HCT116 (cell line): Measurements from ENCODE around the gene SHISA7. TPM values are rescaled to one million over a fixed set of nuclear protein-coding genes. Genes with fewer than 3 reads are reported as not detected.
"Not testable (repeated sequence)": the region's sequence is repeated elsewhere in the genome, so short reads cannot be mapped to it uniquely, and the experiment has no call there.

Source experiments
- ATAC-seq: fragments of 200-7000 bp; cut with Tn5 transposase; 2 replicates; pipeline ENCODE4 v1.9.1; 2020; ENCODE audit warnings: mild to moderate bottlenecking, moderate library complexity
- BruUV-seq: library from RNA; stranded (reverse); fragments of 400-500 nt; replicated peaks from 2 replicates; lab custom pipeline; 2021; lab: Mats Ljungman, UMichigan
- CTCF ChIA-PET: fragments of 300-600 bp; sonication (Branson Sonifier 250); formaldehyde crosslinking; loops from one replicate; lab custom pipeline; 2021; ENCODE audit warnings: antibody characterized with exemption; lab: Charles Lee
- POLR2A ChIA-PET: fragments of 300-600, 350-600 bp; sonication (Branson Sonifier 250); formaldehyde crosslinking; loops from one replicate; lab custom pipeline; 2021; ENCODE audit warnings: antibody characterized with exemption; lab: Charles Lee
- RAD21 ChIA-PET, 2 experiments: fragments of 300-600 bp; sonication (Branson Sonifier 250); formaldehyde crosslinking; loops; one replicate each; lab custom pipeline; 2023; ENCODE audit warnings: low total read pairs in 2 of 2; ENCODE audit not compliant: uncharacterized antibody in 2 of 2, unreplicated experiment in 2 of 2, low non-redundant PET in 1 of 2; lab: Charles Lee
- DNase-seq: peaks from one replicate; pipeline ENCODE4 v3.0.0-alpha.2; 2010; ENCODE audit warnings: low read depth, low spot score
- H2AFZ ChIP-seq: fragments of 200-600 bp; shearing (Covaris generic), sonication (generic); 2 replicates; pipeline ENCODE4 v1.6.1; 2017; ENCODE audit warnings: low read depth, mixed run types, mixed read lengths, antibody characterized with exemption, low read length; ENCODE audit not compliant: poor library complexity, severe bottlenecking
- H3K27ac ChIP-seq: 2 replicates; pipeline ENCODE4 v1.5.1; 2012; ENCODE audit warnings: low read depth, low read length
- H3K27me3 ChIP-seq: fragments of 200-600 bp; sonication (generic); 2 replicates; pipeline ENCODE4 v1.6.1; 2016; ENCODE audit warnings: mixed run types, low read length, mixed read lengths; ENCODE audit not compliant: insufficient read depth
- H3K36me3 ChIP-seq, 2 experiments: fragments of 200-500 bp in 1 of 2; fragments of 200-600 bp in 1 of 2; sonication (Bioruptor generic) in 1 of 2; sonication (generic) in 1 of 2; 2 replicates each; pipeline versions ENCODE4 v1.5.1 to v1.6.1; 2014 to 2016; ENCODE audit warnings: low read length in 2 of 2, inconsistent platforms in 1 of 2, mixed read lengths in 1 of 2, mixed run types in 1 of 2; ENCODE audit not compliant: insufficient read depth in 2 of 2, control insufficient read depth in 1 of 2
- H3K4me1 ChIP-seq, 2 experiments: fragments of 200-600 bp in 1 of 2; sonication (generic) in 1 of 2; 2 replicates each; pipeline versions ENCODE4 v1.5.1 to v1.6.1; 2012 to 2017; ENCODE audit warnings: low read length in 2 of 2, inconsistent platforms in 1 of 2, mild to moderate bottlenecking in 1 of 2, mixed read lengths in 1 of 2, mixed run types in 1 of 2, moderate library complexity in 1 of 2; ENCODE audit not compliant: insufficient read depth in 2 of 2, control insufficient read depth in 1 of 2
- H3K4me2 ChIP-seq: fragments of 200-600 bp; sonication (generic); 2 replicates; pipeline ENCODE4 v1.6.1; 2017; ENCODE audit warnings: mixed run types, low read length, mixed read lengths
- H3K4me3 ChIP-seq, 2 experiments: fragments of 200-600 bp in 1 of 2; sonication (generic) in 1 of 2; replicated peaks in 1 of 2; 2 replicates each; pipeline ENCODE4 v1.5.1; 2011 to 2016; ENCODE audit warnings: low read length in 2 of 2, control low read depth in 1 of 2, low read depth in 1 of 2, mild to moderate bottlenecking in 1 of 2, mixed read lengths in 1 of 2, mixed run types in 1 of 2
- H3K79me2 ChIP-seq: fragments of 200-600 bp; sonication (generic); 2 replicates; pipeline ENCODE4 v1.6.1; 2017; ENCODE audit warnings: mild to moderate bottlenecking, mixed run types, low read length, moderate library complexity, mixed read lengths; ENCODE audit not compliant: insufficient read depth
- H3K9ac ChIP-seq: fragments of 200-600 bp; sonication (generic); 2 replicates; pipeline ENCODE4 v1.6.1; 2016; ENCODE audit warnings: low read length, mixed read lengths
- H3K9me2 ChIP-seq: fragments of 200-600 bp; sonication (generic), shearing (Covaris generic); 2 replicates; pipeline ENCODE4 v1.6.1; 2017; ENCODE audit warnings: mixed run types, mild to moderate bottlenecking, moderate library complexity; ENCODE audit not compliant: insufficient read depth
- H3K9me3 ChIP-seq, 2 experiments: fragments of 200-500 bp in 1 of 2; fragments of 200-600 bp in 1 of 2; sonication (Bioruptor generic) in 1 of 2; sonication (generic) in 1 of 2; 2 replicates each; pipeline ENCODE4 v1.6.1; 2014 to 2017; ENCODE audit warnings: low read length in 2 of 2, mixed read lengths in 2 of 2, inconsistent platforms in 1 of 2, low read depth in 1 of 2, mild to moderate bottlenecking in 1 of 2, mixed run types in 1 of 2, moderate library complexity in 1 of 2; ENCODE audit not compliant: control insufficient read depth in 1 of 2, insufficient read depth in 1 of 2
- H4K20me1 ChIP-seq: fragments of 200-600 bp; sonication (generic), shearing (Covaris generic); 2 replicates; pipeline ENCODE4 v1.6.1; 2017; ENCODE audit warnings: mixed run types, mild to moderate bottlenecking, moderate library complexity; ENCODE audit not compliant: insufficient read depth
- ATF3 ChIP-seq: IDR thresholded peaks from 2 replicates; pipeline ENCODE4 v1.6.1; 2012
- CBX3 ChIP-seq: IDR thresholded peaks from 2 replicates; pipeline ENCODE4 v1.6.1; 2012; ENCODE audit warnings: low read depth
- CEBPB ChIP-seq: IDR thresholded peaks from 2 replicates; pipeline ENCODE4 v1.6.1; 2012; ENCODE audit warnings: low read depth
- CTCF ChIP-seq, 3 experiments: fragments of 200-600 bp in 1 of 3; sonication (generic) in 1 of 3; IDR thresholded peaks in 2 of 3; conservative IDR thresholded peaks in 1 of 3; 2 replicates each; pipeline ENCODE4 v1.5.1; 2012 to 2017; ENCODE audit warnings: low read depth in 2 of 3, low read length in 2 of 3, antibody characterized with exemption in 1 of 3, borderline replicate concordance in 1 of 3, control low read depth in 1 of 3, mild to moderate bottlenecking in 1 of 3, mixed read lengths in 1 of 3, mixed run types in 1 of 3, moderate library complexity in 1 of 3; ENCODE audit not compliant: insufficient read depth in 1 of 3
- EGR1 ChIP-seq: IDR thresholded peaks from 2 replicates; pipeline ENCODE4 v1.6.1; 2012; ENCODE audit warnings: low read depth
- EZH2 ChIP-seq: fragments of 200-600 bp; sonication (generic); IDR thresholded peaks from 2 replicates; pipeline ENCODE4 v1.6.1; 2017; ENCODE audit warnings: antibody characterized with exemption, mixed run types
- EZH2phosphoT487 ChIP-seq: fragments of 200-600 bp; IDR thresholded peaks from 2 replicates; pipeline ENCODE4 v1.6.1; 2018; ENCODE audit warnings: antibody characterized with exemption, borderline replicate concordance
- FOSL1 ChIP-seq: IDR thresholded peaks from 2 replicates; pipeline ENCODE4 v1.6.1; 2012; ENCODE audit warnings: low read depth
- JUND ChIP-seq: IDR thresholded peaks from 2 replicates; pipeline ENCODE4 v1.6.1; 2012
- POLR2A ChIP-seq: IDR thresholded peaks from 2 replicates; pipeline ENCODE4 v1.7.0; 2011; ENCODE audit warnings: borderline replicate concordance; ENCODE audit not compliant: insufficient read depth, insufficient read length; ENCODE audit errors: extremely low read depth
- POLR2AphosphoS5 ChIP-seq: IDR thresholded peaks from 2 replicates; pipeline ENCODE4 v1.6.1; 2011; ENCODE audit warnings: mild to moderate bottlenecking, low read depth, low read length, moderate library complexity
- SIN3A ChIP-seq: IDR thresholded peaks from 2 replicates; pipeline ENCODE4 v1.6.1; 2012; ENCODE audit warnings: low read depth
- SP1 ChIP-seq: IDR thresholded peaks from 2 replicates; pipeline ENCODE4 v1.6.1; 2012; ENCODE audit warnings: low read depth
- SRF ChIP-seq: IDR thresholded peaks from 2 replicates; pipeline ENCODE4 v1.6.1; 2012; ENCODE audit warnings: low read depth
- TCF7L2 ChIP-seq: IDR thresholded peaks from 2 replicates; pipeline ENCODE4 v1.7.0; 2011; ENCODE audit warnings: borderline replicate concordance, inconsistent platforms; ENCODE audit not compliant: insufficient read depth, insufficient read length; ENCODE audit errors: extremely low read depth
- YY1 ChIP-seq: IDR thresholded peaks from 2 replicates; pipeline ENCODE4 v1.6.1; 2011; ENCODE audit warnings: low read length, low read depth, moderate library complexity, mild to moderate bottlenecking; ENCODE audit not compliant: insufficient replicate concordance; ENCODE audit errors: extremely low read depth
- ZFX ChIP-seq: fragments of 450-650 bp; IDR thresholded peaks from 2 replicates; pipeline ENCODE4 v1.6.1; 2017
- intact Hi-C: fragments of 100-400 bp; cut with micrococcal nuclease; formaldehyde crosslinking; loops from 2 replicates; pipeline ENCODE4 v1.10.0; 2022
- total RNA-seq: library from RNA; stranded (reverse); gene quantifications from one replicate; pipeline ENCODE4 v1.2.1, GENCODE V29; 2021; ENCODE audit not compliant: unreplicated experiment
- TF ChIP-seq, protein P1 (sequence below): IDR thresholded peaks from 2 replicates; pipeline ENCODE4 v1.6.1; 2012
- TF ChIP-seq, protein P2 (sequence below): IDR thresholded peaks from 2 replicates; pipeline ENCODE4 v1.6.1; 2011; ENCODE audit warnings: mild to moderate bottlenecking, low read length, moderate library complexity; ENCODE audit not compliant: insufficient replicate concordance; ENCODE audit errors: extremely low read depth

SHISA7 gene
- total RNA-seq, 1 experiment from 2014 or later, result not detected

- Histone ChIP-seq H3K27ac (no peak overlapping the region), H4K20me1 (no peaks in the 10 kb centered on the region), H3K79me2 (no peaks in the 10 kb centered on the region), H3K9me3 (no peaks in the 10 kb centered on the region), H3K27me3 (no peaks in the 10 kb centered on the region), H3K9ac (no peak overlapping the region), H3K4me1 (peaks cover under 1 to 2% of the 10 kb centered on the region in 2 experiments; a peak in 1 of 4 replicates), H3K4me2 (no peak overlapping the region), H3K4me3 (no peak overlapping the region), H3K9me2 (no peaks in the 10 kb centered on the region), H2AFZ (no peak overlapping the region), H3K36me3 (no peaks in the 10 kb centered on the region)
- no TSS peak for BruUV-seq
- ChIA-PET POLR2A (no interaction called here), RAD21 (no interaction called here), CTCF (no interaction called here)
- no peak for ATAC-seq
- DNase-seq, result no peak
- intact Hi-C loops, result no loop called here
- TF ChIP-seq EZH2phosphoT487 (no peak), SRF (no peak), FOSL1 (no peak), TCF7L2 (no peak), CEBPB (no peak), ATF3 (no peak), CTCF (IDR thresholded peaks at IDR 0.05 in 2 of 3, conservative IDR thresholded peaks at IDR 0.05 in 1 of 3; ENCODE audit: borderline replicate concordance in 1 of 3, insufficient read depth in 1 of 3, low read depth in 2 of 3, low read length in 2 of 3) (no peak), JUND (no peak), SP1 (no peak), POLR2AphosphoS5 (no peak), EGR1 (no peak), POLR2A (no peak), EZH2 (no peak), CBX3 (no peak), YY1 (no peak), ZFX (no peak), SIN3A (no peak)
- TF ChIP-seq, protein P1, sequence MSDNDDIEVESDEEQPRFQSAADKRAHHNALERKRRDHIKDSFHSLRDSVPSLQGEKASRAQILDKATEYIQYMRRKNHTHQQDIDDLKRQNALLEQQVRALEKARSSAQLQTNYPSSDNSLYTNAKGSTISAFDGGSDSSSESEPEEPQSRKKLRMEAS, result no peak
- TF ChIP-seq, protein P2, sequence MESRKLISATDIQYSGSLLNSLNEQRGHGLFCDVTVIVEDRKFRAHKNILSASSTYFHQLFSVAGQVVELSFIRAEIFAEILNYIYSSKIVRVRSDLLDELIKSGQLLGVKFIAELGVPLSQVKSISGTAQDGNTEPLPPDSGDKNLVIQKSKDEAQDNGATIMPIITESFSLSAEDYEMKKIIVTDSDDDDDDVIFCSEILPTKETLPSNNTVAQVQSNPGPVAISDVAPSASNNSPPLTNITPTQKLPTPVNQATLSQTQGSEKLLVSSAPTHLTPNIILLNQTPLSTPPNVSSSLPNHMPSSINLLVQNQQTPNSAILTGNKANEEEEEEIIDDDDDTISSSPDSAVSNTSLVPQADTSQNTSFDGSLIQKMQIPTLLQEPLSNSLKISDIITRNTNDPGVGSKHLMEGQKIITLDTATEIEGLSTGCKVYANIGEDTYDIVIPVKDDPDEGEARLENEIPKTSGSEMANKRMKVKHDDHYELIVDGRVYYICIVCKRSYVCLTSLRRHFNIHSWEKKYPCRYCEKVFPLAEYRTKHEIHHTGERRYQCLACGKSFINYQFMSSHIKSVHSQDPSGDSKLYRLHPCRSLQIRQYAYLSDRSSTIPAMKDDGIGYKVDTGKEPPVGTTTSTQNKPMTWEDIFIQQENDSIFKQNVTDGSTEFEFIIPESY, result no peak
Observed at GRCh38 chr19:55423225-55424005, 19.7 kb downstream of the SHISA7 start.

DNA sequence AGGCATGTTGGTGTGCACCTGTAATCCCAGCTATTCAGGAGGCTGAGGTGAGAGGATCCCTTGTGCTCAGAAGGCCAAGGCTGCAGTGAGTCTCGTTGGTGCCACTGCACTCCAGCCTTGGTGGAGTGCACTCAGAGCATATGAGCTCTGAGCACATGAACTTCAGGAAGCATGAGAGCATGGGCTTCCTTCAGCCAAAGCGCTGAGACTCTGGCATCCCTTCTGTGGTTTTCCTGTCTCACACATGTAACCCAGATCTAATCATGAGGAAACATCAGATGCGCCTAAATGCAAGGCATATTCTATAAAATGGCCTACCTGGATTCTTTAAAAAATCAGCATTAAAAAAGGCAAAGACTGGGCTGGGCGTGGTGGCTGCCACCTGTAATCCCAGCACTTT lies 21.8 kb downstream of the SHISA7 start:
- DNase-seq, H2AFZ ChIP-seq, H3K79me2 ChIP-seq, CTCF ChIA-PET, H3K27ac ChIP-seq, RAD21 ChIA-PET, H3K9me3 ChIP-seq, BruUV-seq, H3K9ac ChIP-seq, H3K36me3 ChIP-seq, H3K27me3 ChIP-seq, H3K4me2 ChIP-seq, H3K4me1 ChIP-seq, intact Hi-C loops, H3K4me3 ChIP-seq, H3K9me2 ChIP-seq, H4K20me1 ChIP-seq, ATAC-seq: not testable (repeated sequence)
- POLR2A ChIA-PET, result interaction anchor here (0.9 to 1.9 kb wide), 2 partner anchors 14 to 82 kb away, joined by 3 to 4 read pairs; partner anchors contain the start of genes KMT5C and UBE2S
